CD4-positive, alpha-beta T cell (primary cell): Measurements from ENCODE around the gene PPP1R9A. TPM values are rescaled to one million over a fixed set of nuclear protein-coding genes. Genes with fewer than 3 reads are reported as not detected.

Experiments used
- ATAC-seq: fragments of 200-7000 bp; cut with Tn5 transposase; one replicate; pipeline ENCODE4 v1.10.0; 2022; ENCODE audit warnings: mild to moderate bottlenecking; ENCODE audit not compliant: poor library complexity
- CTCF ChIA-PET: fragments of 350-600 bp; sonication (Branson Sonifier 250); formaldehyde crosslinking; loops from one replicate; lab custom pipeline; 2021; ENCODE audit warnings: antibody characterized with exemption, inconsistent platforms; lab: Charles Lee
- POLR2A ChIA-PET: fragments of 350-600 bp; sonication (Branson Sonifier 250); formaldehyde crosslinking; loops from one replicate; lab custom pipeline; 2021; ENCODE audit warnings: antibody characterized with exemption, inconsistent platforms; lab: Charles Lee
- DNase-seq, 14 experiments: peaks; one replicate each; pipeline ENCODE4 v3.0.0-alpha.2; 2013 to 2020; ENCODE audit warnings: mixed read lengths in 2 of 14
- H3K27ac ChIP-seq, 2 donors: one replicate each; pipeline versions ENCODE4 v1.5.1 to v1.7.0; 2013; ENCODE audit warnings: low read length in 2 of 2, low read depth in 1 of 2, mild to moderate bottlenecking in 1 of 2
- H3K27me3 ChIP-seq, 2 experiments: 1 replicate in 1 of 2; 2 replicates in 1 of 2; pipeline versions ENCODE4 v1.6.1 to v1.7.0; 2013; ENCODE audit warnings: low read length in 2 of 2, control low read depth in 1 of 2, mild to moderate bottlenecking in 1 of 2, moderate library complexity in 1 of 2; ENCODE audit not compliant: insufficient read depth in 2 of 2, control insufficient read depth in 1 of 2
- H3K36me3 ChIP-seq: one replicate; pipeline ENCODE4 v1.6.1; 2013; ENCODE audit warnings: low read length, control low read depth; ENCODE audit not compliant: insufficient read depth
- H3K4me1 ChIP-seq: one replicate; pipeline ENCODE4 v1.6.1; 2013; ENCODE audit warnings: low read length, control low read depth; ENCODE audit not compliant: insufficient read depth
- H3K4me3 ChIP-seq: one replicate; pipeline ENCODE4 v1.5.1; 2013; ENCODE audit warnings: mild to moderate bottlenecking, low read length, moderate library complexity
- H3K9me3 ChIP-seq, 2 experiments: 1 replicate in 1 of 2; 2 replicates in 1 of 2; pipeline versions ENCODE4 v1.6.1 to v1.7.0; 2013; ENCODE audit warnings: low read length in 2 of 2, mild to moderate bottlenecking in 2 of 2, control low read depth in 1 of 2, moderate library complexity in 1 of 2; ENCODE audit not compliant: control insufficient read depth in 1 of 2, insufficient read depth in 1 of 2
- H3K27ac Mint-ChIP-seq: one replicate; pipeline ENCODE4 v1.8.0; 2020; ENCODE audit warnings: mixed read lengths
- H3K27me3 Mint-ChIP-seq: one replicate; pipeline ENCODE4 v1.8.0; 2021; ENCODE audit warnings: mixed read lengths
- H3K36me3 Mint-ChIP-seq: one replicate; pipeline ENCODE4 v1.8.0; 2021; ENCODE audit warnings: low read depth, mixed read lengths
- H3K4me1 Mint-ChIP-seq: one replicate; pipeline ENCODE4 v1.8.0; 2021; ENCODE audit warnings: low read depth, mixed read lengths
- H3K4me3 Mint-ChIP-seq: one replicate; pipeline ENCODE4 v1.8.0; 2020; ENCODE audit warnings: mild to moderate bottlenecking, mixed read lengths
- H3K9me3 Mint-ChIP-seq: one replicate; pipeline ENCODE4 v1.8.0; 2020; ENCODE audit warnings: mixed read lengths
- intact Hi-C, 2 experiments: fragments of 100-400 bp; cut with DNase I in 1 of 2; cut with micrococcal nuclease in 1 of 2; formaldehyde crosslinking; loops; one replicate each; pipeline versions ENCODE4 v1.15.1 to v1.9.0; 2023 to 2025; cut with DNase I, micrococcal nuclease
- total RNA-seq, 174 experiments: library from RNA in 2 of 174; stranded (reverse) in 2 of 174; gene quantifications; one replicate each; pipeline ENCODE4 v1.2.3 and lab custom pipeline; 2021 to 2026
- TF ChIP-seq, protein P1 (sequence below): fragments of 200-600 bp; IDR thresholded peaks from one replicate; pipeline ENCODE4 v1.8.0; 2022; ENCODE audit warnings: antibody characterized with exemption, mild to moderate bottlenecking

The PPP1R9A gene
- total RNA-seq, 2 experiments from 2014 or later, result not detected

- no peaks in the 10 kb centered on the region for H3K4me1 Mint-ChIP-seq
- Histone ChIP-seq H3K9me3 (peaks cover 0 to 7% of the 10 kb centered on the region in 2 experiments), H3K4me3 (no peak overlapping the region), H3K36me3 (no peaks in the 10 kb centered on the region), H3K4me1 (no peaks in the 10 kb centered on the region), H3K27ac (no peak overlapping the region), H3K27me3 (no peaks in the 10 kb centered on the region)
- H3K9me3 Mint-ChIP-seq, result peaks cover 19% of the 10 kb centered on the region
- ATAC-seq, result no peak
- no peak overlapping the region for H3K27ac Mint-ChIP-seq
- POLR2A ChIA-PET, result no interaction called here
- CTCF ChIA-PET, result no interaction called here
- no peak for DNase-seq
- H3K36me3 Mint-ChIP-seq, result no peaks in the 10 kb centered on the region
- TF ChIP-seq, protein P1, sequence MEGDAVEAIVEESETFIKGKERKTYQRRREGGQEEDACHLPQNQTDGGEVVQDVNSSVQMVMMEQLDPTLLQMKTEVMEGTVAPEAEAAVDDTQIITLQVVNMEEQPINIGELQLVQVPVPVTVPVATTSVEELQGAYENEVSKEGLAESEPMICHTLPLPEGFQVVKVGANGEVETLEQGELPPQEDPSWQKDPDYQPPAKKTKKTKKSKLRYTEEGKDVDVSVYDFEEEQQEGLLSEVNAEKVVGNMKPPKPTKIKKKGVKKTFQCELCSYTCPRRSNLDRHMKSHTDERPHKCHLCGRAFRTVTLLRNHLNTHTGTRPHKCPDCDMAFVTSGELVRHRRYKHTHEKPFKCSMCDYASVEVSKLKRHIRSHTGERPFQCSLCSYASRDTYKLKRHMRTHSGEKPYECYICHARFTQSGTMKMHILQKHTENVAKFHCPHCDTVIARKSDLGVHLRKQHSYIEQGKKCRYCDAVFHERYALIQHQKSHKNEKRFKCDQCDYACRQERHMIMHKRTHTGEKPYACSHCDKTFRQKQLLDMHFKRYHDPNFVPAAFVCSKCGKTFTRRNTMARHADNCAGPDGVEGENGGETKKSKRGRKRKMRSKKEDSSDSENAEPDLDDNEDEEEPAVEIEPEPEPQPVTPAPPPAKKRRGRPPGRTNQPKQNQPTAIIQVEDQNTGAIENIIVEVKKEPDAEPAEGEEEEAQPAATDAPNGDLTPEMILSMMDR, result no peak
- H3K4me3 Mint-ChIP-seq, result no peak overlapping the region
- no peaks in the 10 kb centered on the region for H3K27me3 Mint-ChIP-seq
- intact Hi-C loops, result no loop called here
Measured at GRCh38 chr7:95026018-95026417, 118.6 kb downstream of the PPP1R9A start.

DNA sequence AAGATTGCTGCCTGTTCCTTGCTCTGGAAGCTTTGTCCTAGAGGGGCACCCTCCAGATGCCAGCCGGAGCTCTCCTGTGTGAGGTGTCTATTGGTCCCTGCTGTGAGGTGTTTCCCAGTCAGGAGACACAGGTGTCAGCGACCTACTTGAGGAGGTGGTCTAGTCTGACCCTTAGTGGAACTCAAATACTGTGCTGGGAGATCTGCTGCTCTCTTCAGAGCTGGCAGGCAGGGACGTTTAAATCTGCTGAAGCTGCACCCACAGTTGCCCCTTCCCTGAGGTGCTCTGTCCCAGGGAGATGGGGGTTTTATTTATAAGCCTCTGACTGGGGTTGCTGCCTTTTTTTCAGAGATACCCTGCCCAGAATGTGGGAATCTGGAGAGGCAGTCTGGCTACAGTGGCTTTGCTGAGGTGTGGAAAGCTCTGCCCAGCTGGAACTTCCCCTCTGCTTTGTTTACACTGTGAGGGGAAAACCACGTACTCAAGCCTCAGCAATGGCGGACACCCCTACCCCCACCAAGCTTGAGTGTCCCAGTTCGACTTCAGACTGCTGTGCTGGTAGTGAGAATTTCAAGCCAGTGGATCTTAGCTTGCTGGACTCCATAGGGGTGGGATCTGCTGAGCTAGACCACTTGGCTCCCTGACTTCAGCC, 119.2 kb downstream of the PPP1R9A start:
- DNase-seq, result no peak
- no peak overlapping the region for H3K4me3 Mint-ChIP-seq
- H3K4me3 ChIP-seq, result no peak overlapping the region
- no peaks in the 10 kb centered on the region for H3K36me3 Mint-ChIP-seq
- no peak overlapping the region for H3K27ac ChIP-seq
- TF ChIP-seq, protein P1, result no peak
- no peak for ATAC-seq
- intact Hi-C loops, result no loop called here
- peaks cover 0 to 7% of the 10 kb centered on the region in 2 experiments for H3K9me3 ChIP-seq
- H3K27ac Mint-ChIP-seq, result no peak overlapping the region
- CTCF ChIA-PET, result no interaction called here
- POLR2A ChIA-PET, result no interaction called here
- H3K27me3 ChIP-seq, result no peaks in the 10 kb centered on the region
- H3K36me3 ChIP-seq, result no peaks in the 10 kb centered on the region
- no peaks in the 10 kb centered on the region for H3K4me1 Mint-ChIP-seq
- H3K4me1 ChIP-seq, result no peaks in the 10 kb centered on the region
- no peaks in the 10 kb centered on the region for H3K27me3 Mint-ChIP-seq
- H3K9me3 Mint-ChIP-seq, result peaks cover 17% of the 10 kb centered on the region

GRCh38 chr7:95027234-95027872, 120.0 kb downstream of the PPP1R9A start:
- no peaks in the 10 kb centered on the region for H3K4me1 ChIP-seq
- Mint-ChIP-seq H3K27me3 (no peaks in the 10 kb centered on the region), H3K36me3 (no peaks in the 10 kb centered on the region), H3K4me3 (no peak overlapping the region), H3K27ac (no peak overlapping the region), H3K9me3 (peaks cover 10% of the 10 kb centered on the region), H3K4me1 (no peaks in the 10 kb centered on the region)
- H3K27ac ChIP-seq, result no peak overlapping the region
- H3K36me3 ChIP-seq, result no peaks in the 10 kb centered on the region
- DNase-seq (no peak), ATAC-seq (no peak)
- peaks cover 0 to 7% of the 10 kb centered on the region in 2 experiments for H3K9me3 ChIP-seq
- ChIA-PET CTCF (no interaction called here), POLR2A (no interaction called here)
- no peak overlapping the region for H3K4me3 ChIP-seq
- intact Hi-C loops, result no loop called here
- H3K27me3 ChIP-seq, result no peaks in the 10 kb centered on the region
- TF ChIP-seq, protein P1, result no peak
